ENCODE measurements around the gene PRDM16.

Gene PRDM16

DNA sequence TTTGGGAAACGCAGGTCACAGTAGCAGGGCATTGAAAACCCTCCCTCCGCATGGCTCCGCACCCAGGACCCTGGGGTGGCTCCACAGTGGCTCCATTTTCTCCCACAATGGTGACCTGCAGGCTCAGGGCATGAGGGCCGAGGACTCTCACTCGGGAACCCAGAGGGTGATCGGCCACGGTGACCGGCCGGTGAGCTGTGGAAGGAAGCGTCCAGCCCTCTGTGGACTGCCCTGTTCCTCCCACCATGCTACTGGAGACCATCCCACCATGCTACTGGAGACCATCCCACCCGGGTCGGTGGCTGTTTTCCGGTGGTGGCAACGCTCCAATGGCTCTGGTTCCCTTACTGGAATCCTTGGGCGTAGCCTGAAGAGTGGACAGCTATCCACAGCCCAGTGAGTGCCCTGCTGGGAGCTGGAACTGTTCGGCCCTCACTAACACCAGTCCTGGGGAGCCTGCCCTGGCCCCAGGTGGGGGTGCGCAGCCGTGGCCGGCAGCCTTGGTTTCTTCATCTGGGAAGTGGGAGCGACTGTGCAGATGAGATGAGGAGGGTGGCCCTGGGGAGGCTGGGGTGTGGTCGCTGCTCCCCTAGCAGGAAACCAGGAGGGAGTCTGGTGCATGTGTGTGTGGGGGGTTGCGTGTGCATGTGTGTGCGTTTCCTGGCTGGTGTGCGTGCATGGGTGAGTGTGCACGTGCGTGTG is 59.6 kb downstream of the PRDM16 start:
- DNase-seq: no peak

DNA sequence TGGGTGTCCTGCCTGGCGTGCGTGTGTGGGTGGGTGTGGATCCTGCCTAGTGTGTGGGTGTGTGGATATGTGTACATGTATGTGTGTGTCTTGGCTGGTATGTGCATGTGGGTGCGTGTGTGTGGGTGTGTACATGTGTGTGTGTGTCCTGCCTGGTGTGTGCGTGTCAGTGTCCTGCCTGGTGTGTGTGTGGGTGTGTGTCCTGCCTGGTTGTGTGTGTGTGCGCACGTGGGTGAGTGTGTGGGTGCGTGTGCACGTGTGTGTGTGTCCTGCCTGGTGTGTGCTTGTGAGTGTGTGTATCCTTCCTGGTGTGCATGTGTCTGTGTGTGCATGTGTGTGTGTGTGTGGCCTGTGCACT is 60.1 kb downstream of the PRDM16 start:
- no peak for DNase-seq

DNA sequence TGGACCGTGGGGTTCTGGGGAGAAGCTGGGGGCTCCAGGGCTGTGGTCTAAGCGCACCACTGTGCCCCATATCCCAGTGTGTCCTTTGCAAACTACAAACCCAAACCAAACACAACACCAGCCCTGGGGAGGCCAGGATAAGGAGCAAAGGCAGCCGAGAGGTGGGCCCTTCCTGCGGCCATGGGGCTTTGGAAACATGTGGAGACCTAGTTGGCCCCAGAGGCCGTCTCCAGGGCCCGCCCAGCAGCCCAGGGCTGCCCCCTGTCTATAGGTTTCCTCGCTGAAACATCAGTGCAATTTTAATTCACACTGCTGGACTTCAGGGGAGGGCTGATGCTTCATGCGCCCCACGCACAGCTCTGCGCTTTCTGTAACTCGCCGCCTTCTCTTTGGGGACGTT is 61.3 kb downstream of the PRDM16 start:
- DNase-seq: no peak

DNA sequence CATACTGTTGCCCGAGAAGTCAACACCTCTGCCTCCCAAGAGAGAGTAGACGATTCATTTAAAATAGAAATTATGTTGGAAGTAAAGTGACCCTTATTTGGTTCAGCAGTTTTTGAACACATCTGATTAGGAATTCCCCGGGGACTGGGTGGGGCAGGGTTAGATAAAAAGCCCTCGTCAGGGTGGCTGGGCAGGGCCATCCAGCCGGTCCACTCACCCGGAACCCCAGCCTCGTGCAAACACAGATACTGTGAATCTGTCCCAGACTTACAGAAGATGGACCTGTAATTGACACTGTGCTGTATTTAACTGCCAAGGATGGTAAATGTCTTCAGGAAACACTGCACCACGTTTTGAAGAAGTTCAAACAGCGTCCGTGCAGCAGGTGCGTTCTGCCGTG is 63.7 kb downstream of the PRDM16 start:
- DNase-seq: no peak

DNA sequence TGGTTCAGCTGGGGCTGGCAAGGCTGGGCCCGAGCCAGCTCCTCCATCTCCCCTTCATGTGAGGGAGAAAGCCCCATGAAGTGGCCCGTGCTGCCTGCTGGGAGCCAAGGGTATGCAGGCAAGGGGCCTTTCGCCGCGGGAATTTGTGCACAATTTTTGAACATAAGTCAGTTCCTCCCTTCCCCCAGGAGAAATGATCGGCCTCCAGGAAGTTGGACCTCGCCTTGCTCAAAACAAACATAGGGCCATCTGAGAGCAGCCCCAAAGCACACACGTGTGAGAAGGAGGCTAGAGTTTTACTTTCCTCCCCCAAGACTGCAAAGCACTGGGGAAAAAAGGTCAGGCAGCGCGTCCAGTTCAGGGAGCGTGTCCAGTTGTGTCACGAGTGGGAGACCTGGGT is 64.7 kb downstream of the PRDM16 start:
- DNase-seq: no peak

DNA sequence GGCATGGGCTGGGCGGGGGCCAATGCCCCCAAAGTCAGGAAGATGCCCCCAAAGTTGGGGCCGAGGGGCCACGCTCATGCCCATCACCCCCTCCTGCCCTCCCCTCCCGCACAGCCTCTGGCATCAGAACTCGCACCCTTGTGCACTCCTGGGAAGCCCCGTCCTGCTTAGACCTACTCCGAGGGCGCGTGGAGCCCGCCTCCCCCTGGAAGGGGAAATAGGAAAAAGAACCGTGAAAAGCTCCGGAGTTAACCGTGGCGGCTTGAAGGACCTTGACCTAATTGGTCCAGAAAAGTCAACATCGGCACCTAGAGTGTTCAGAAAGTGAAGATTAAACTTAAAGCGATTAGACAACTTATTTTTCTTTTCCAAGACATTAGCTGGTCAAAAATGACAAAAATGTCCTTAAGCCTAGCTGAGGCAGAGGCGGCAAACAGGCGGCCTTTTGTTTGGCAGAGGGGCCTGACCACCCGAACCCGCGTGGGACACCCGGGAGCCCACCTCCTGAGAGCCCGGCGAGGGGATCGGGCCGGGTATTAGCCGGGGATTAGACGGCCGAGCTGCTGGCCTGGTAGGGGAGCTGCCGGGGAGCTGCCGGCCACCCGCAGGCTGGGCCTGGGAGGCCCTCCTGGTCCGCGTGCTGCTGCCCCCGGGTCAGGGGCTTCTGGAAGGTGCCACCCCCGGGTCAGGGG is 65.5 kb downstream of the PRDM16 start:
- DNase-seq: no peak

DNA sequence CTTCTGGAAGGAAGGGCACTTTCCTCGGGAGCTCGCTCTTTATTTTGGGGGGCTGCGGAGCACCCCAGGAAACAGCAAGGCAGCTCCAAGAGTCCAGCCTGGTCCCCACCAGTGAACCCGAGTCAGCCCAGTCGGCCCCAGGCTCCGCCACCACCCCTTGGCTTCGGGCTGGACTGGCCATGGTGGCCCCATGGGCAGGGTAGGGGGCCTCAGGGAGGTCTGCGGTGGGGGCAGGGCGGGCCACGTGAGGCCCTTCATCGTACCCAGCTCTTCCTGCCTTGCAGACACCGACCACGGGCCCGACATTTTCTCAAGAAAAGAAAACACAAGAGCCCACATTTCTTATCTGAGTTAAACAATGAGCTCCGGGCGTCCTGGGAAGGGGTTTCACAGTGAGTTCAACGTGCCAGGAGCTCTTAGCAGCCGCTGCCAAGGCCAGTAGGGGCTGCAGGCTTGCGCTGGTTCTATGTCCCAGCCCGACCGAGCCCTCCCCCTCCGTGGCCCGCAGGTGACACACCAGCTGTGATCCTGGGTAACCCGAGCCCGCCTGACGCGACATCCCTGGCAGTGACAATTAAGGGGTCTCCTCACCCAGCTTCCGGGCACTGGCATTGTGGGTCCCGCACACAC is 66.2 kb downstream of the PRDM16 start:
- DNase-seq: no peak

DNA sequence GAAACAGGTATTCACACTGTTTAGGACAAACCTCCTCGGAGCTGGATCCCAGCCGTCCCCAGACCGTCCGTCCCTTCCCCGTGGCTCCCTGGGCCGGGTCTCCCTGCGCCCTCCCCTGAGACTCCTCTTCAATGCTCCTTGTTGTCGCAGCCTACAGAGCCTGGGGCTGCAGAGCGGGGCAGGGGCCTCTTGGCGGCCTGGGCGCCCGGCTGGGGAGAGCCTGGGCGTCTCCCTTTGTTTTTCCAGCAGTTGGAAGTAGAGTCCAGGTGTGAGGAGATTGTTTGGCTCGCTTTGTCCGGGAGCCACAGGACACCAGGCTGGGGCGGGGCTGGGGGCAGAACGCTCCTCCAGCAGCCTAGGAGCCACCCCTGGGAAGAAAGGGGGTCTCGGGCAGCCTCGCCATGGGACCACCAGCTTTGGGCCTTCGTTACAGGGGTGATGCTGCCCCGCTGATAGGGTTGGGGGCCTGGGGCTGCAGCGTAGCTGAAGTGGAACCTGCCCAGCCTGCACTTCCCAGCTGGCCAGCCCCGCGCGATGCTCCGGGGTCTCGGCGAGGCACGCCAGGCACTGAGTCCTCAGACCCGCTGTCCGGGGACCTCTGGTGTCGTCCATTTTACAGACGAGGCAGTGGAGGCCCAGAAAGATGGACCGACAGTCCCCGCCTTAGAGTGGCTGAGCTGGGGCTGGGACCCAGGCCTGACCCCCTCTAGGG is 66.9 kb downstream of the PRDM16 start:
- no peak for DNase-seq

DNA sequence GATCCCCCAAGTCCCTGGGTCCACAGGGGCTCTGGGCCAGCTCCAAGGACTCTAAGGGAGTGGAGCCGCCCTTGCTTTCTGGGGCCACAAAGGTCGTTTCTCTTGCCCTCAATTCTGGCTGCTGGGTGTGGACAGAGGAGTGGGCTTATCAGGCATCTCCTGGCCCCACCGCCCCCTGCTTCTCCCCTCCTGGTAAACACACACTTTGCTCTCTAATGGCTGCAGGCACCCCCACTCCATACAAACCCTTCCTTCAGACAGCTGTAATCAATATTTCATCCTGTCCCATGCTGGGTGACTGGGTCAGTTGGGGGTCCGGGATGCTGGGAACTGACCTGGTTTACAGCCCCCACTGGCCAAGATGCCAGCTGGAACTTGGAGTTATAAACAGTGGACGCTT is 67.5 kb downstream of the PRDM16 start:
- DNase-seq: no peak

DNA sequence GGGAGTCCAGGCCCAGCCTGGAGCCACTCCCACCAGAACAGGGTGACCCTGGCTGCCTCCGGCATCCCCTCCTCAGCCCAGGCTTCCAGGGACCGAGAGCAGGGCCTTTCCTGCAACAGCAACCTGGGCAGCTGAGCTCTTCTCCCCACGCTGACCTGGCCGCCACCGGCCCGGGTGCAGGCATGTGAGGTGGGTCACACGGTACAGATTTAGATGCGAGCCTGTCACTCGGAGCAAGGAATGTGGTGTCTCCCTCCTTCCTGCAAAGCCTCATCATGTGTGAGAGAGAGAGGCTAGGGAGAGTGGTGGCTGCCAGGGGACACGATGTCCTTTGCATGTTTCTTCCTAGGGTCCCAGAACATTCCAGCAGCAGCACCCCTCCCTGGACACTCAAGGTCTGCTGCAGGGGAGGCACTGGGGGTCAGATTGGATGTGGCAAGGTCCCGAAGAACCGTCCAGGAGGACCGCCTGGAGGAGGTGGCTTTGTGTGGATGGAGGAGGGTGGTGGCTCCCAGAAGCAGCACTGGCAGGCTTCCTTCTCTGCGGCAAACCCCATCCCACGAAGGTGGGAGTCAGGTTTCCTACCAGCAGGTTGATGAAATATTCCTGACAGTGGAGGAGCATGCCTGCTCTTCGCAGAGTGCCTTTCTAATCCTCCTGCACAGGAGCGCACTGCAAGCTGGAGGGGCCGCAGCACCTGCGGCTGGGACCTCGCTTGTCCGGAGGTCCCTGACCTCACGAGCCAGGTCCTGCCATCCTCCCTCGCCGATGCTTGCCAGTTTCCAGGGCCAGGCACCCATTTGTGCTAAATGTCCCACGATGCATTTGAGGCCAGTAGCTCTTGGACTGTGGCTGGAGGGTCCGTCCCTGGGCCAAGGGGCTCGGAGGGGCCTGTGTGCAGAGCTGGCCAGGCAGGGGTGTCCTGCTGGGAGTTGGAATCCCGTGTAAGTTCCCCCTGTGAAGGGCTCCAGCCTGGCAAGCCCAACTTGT is 68.4 kb downstream of the PRDM16 start:
- no peak for DNase-seq

DNA sequence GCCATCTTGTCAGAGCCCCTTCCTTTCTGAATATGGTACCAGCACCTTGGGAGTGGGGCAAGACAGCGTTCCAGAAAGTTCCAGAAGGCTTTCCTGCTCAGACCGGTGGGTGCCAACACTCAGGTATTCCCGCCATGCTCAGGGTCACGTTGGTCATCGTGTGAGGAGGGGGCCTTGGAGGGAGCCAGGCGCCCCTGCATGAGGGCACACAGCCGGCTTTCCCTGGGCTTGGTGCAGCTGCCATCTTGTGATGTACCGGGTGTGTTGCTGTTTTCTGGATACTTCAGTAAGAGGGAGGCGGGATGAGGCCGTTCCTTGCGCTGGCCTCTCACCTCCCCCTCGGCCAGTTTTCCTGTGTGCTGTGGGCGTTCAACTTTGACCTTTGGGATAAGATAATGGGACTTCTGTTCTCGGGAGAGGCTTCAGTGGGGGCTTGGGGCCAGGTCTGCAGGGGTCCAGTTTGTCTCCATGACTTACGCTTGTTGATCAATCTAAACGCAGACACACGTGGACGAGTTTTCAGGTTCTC is 69.7 kb downstream of the PRDM16 start:
- no peak for DNase-seq

DNA sequence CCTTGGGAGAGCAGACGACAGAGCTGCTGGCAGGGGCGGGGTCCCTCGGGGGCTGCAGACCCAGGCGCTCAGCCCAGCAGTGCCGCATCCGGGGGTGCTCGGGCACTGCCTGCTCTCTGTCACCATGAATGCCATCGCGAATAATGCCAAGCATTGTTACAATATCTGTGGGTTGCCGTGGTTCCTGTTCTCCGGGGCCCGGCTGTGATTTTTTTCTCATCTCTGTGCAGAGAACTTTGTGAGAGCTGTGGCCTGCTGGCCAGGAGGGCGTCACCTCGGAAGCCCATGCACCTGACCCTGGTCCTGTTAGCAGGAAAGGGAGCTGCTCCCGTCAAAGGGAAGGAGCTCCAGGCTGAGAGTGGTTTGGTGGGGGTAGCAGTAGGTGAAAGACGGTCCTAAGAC is 70.4 kb downstream of the PRDM16 start:
- no peak for DNase-seq

DNA sequence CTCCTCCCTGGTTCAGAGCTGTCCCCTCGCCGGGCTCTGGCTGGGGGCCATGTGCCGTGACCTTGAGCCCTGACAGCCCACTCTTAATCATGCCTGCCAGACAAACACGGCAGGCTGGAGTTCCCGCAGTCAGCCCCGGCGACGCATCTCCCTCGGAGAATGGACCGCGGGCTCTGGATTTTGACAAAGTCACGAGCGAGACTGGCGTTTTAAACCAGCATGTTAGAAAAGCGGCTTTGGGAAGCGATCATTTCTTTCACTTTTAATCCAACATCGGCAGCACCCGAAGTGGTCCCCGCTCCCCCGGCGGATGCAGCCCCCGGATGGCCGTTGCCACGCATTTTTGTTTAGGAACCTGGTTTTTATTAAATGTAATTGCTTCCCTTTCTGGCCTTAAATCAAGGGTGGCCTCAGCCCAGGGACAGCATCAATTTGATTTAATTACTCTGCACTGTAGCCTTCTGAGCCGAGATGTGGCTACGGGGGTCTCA is 70.9 kb downstream of the PRDM16 start:
- DNase-seq: no peak

DNA sequence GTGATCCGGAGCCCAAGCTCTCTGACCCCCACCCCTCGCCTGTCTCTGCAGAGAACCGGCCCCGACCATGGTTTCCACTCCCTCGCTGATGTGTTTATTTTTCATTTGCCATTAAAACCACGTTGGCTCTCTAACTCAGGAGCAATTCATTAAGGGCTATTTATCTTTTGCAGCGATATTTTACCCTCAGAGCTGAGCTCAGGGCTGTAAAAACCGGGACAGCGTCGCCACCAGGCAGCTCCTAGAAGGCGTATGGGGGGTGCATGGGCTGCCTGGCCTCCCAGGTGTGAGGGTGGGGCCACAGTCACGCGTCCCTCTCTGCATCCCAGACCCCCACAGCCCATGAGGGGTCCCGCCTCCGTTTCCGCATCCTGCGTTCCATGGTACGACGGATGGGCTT is 71.4 kb downstream of the PRDM16 start:
- DNase-seq: no peak

DNA sequence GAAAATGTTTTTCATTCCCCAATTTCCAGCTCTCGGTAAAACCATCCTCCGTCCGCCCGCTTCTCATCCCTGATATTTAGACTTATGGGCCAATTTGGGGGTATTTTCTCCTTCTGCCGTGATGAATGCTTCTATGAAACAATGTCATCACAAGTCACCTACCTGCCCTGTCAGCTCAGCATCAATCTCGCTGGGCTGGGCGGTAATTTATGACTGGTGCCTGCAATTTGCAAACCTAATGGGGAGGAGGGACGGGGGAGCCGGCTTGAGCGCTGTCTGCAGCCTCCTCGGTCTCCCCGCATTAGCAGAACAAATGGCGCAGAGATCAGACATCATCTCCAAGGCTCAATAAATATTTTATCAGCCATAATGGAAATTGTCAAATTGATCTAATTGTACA is 72.1 kb downstream of the PRDM16 start:
- DNase-seq: no peak

DNA sequence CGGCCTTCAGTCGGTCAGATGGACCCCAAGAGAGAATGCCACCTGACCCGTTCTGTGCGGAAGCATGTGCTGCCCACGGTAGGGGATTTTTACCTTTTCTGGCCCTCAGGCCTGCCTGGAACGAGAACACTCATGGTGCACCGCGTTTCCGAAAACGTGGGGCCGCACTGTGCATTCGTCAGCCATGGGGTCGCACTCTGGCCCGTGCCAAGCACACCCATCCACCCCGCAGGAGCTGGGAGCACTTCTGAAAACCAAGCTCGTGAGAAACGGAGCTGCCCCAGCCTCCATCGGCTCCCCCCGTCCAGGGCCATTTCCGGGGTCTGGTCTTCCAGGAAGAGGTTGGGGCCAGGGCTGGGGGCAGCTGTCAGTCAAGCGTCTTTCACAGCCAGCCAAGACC is 72.8 kb downstream of the PRDM16 start:
- no peak for DNase-seq

DNA sequence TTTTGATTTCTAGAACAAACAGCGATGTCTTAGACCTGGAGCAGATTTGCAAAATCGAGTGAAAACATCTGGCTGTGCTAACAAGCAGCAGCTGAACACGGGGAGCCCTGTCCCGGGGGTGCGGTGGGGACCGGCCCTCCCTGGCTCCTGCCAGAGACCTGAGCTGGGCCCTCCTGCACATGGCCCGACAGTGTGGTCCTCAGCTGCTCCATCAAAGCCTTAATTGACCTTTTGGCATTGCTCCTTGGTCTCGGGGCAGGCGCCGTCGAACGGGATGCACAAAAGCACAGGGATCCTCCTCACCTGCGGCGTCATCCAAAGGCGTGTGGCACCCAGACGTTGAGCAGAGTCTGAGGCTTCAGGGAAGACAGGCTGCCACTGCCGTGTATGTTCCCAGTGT is 73.2 kb downstream of the PRDM16 start:
- DNase-seq: no peak

DNA sequence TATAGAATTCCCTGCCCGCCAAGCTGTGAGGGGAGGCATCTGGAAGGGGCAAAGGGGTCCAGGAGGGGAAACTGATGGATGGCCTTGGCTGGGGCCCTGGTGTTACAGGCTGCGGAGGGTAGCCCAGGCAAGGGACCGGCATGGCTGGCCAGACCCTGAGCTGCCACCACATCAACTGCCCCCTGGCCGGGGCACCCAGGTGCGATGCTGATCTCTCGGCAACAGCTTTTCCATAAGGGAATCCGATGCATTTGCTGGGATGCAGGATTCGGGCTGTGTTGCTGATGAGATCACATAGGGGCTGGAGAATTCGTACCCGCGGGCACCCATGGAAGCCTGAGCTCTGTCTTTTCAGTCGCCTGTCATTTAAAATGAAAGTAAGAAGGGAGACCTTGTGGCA is 73.7 kb downstream of the PRDM16 start:
- DNase-seq: no peak

DNA sequence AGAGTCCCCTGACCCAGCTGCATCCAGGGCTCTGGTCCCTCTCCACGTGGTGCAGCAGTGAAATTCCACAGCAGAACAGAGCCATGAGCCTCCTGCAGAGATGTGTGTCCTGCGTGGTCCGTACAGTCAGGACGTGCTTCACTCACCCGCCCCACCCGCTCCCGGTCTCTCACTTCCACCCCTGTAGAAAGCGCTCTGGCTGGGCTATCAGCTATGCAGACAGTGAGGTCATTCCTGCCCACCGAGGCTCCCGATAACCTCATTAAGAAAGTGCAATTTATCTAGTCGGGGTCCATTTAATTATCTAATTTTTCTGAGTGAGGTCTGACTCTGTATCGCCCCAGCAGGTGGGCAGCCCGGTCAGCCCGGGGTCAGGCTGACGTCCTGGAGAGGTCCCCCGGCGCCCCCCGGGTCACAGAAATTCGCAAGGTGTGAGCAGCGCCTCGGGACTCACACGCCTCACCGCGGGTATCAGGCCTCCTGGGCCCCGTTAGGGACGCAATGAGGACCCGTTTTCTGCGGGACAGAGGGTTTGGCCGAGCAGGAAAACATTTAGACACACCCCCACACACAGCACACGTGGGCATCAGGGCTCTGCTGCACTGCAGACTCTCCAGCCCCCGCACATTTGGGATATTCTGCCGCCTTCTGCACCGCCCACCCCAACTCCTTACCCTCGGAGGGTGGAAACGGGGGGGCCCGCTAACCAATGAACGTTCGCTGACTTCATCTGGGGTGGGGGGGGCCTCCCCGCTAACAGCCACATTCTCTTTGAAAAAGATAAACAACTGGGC is 76.7 kb downstream of the PRDM16 start:
- DNase-seq: no peak

DNA sequence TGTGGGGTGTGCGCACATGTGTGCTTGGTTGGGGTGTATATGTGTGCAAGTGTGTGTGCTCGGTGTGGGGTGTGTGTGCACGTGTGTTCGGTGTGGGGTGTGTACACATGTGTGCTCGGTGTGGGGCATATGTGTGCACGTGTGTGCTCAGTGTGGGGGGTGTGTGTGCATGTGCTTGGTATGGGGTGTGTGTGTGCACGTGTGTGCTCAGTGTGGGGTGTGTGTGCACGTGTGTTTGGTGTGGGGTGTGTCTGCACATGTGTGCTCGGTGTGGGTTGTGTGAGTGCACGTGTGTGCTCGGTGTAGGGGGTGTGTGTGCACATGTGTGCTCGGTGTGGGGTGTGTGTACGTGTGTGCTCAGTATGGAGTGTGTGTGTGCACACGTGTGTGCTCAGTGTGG is 77.5 kb downstream of the PRDM16 start:
- DNase-seq: no peak

DNA sequence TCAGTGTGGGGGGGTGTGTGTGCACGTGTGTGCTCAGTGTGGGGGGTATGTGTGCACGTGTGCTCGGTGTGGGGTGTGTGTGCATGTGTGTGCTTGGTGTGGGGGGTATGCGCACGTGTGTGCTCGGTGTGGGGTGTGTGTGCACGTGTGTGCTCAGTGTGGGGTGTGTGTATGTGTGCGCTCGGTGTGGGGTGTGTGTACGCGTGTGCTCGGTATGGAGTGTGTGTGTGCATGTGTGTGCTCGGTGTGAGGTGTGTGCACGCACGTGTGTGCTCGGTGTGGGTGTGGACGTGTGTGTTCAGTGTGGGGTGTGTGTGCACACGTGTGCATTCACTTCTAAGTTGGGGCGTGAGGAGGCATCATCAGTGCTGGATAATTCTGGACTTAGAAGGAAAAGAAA is 77.9 kb downstream of the PRDM16 start:
- no peak for DNase-seq

All from NCI-H1436 treated with DMSO at 0.1 percent for 48 hours (cell line).